ENCODE data around the gene AQR.

- TF ChIP-seq CREB1 (CRISPR knock-in tag; IDR thresholded peaks at IDR 0.05) (no peak), CTCF (IDR thresholded peaks at IDR 0.05) (no peak), GABPB1 (CRISPR knock-in tag; IDR thresholded peaks at IDR 0.05) (no peak), ARID4B (CRISPR knock-in tag; IDR thresholded peaks at IDR 0.05; ENCODE audit: borderline replicate concordance) (no peak)
These were observed 68.8 kb downstream of the AQR start for GRCh38 chr15:34900748-34901147.

All from WTC11 (cell line).